ENCODE data around the gene C4B.
"Not testable (repeated sequence)": the region's sequence is repeated elsewhere in the genome, so short reads cannot be mapped to it uniquely, and the experiment has no call there.

The C4B gene

DNA sequence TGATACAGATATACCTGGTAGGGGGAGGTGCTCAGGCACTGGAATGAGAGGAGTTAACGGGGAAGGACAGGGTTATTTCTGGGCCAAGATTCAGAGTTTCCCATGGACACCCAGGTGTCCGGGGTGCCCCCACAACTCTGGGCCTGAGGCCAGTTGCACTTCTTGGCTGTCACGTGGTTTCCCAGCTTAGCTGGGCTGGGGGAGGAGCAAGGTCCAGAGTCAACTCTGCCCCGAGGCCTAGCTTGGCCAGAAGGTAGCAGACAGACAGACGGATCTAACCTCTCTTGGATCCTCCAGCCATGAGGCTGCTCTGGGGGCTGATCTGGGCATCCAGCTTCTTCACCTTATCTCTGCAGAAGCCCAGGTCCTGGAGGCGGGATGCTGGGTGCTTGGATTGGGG, at the start of gene C4B:
Gene C4B (plus strand): TSS at position 249 of the 400 bp plus-strand sequence. CDS start 51 bp downstream, at position 300.
- DNase-seq (ENCODE audit: low spot score) = not testable (repeated sequence)

DNA sequence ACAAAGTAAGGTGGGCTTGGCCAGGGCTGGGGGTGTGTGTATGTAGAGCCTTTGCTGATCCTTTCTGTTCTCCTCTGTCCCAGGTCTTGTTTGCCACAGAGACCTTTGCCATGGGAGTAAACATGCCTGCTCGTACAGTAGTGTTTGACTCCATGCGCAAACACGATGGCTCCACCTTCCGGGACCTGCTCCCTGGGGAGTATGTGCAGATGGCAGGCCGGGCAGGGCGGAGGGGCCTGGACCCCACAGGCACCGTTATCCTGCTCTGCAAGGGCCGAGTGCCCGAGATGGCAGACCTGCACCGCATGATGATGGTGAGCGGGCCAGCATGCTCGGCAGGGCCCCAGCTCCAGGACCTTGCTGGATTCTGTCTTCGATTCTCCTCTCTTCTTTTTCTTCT, 48.9 kb upstream of the C4B start:
- no peak for DNase-seq (ENCODE audit: low spot score)

GRCh38 chr6:31966506-31966905, 48.1 kb upstream of the C4B start:
- DNase-seq (ENCODE audit: low spot score) = no peak

DNA sequence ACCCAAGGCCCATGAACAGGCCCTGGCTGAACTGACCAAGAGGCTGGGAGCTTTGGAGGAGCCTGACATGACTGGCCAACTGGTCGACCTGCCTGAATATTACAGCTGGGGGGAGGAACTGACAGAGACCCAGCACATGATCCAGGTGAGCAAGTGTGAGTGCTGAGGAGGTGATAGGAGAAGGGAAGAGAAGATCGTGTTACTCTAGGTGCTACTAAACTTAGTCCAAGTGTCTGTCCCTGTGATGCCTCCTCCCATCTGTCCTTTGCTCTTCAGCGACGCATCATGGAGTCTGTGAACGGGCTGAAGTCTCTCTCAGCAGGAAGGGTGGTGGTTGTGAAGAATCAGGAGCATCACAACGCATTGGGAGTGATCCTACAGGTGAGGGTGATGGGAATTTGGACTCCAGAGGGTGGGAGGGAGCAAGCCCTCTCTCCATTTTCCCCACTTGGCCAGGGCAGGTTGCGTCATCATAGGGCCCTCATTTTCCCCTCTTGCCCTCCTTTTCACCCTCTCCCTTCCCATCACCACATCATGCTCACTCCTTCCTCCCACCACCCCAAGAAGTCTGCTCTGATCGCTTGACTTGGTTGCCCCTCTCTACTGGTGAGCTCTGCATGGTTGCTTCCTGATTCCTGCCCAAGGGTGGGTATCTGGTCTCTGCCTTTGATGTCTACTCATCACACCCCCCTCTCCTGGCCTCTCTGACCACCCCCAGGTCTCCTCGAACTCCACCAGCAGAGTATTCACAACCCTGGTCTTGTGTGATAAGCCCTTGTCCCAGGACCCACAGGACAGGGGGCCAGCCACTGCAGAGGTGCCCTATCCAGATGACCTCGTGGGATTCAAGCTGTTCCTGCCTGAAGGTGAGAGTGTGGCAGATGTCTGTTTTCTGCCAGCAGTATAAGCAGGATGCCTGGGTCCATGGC, 47.3 kb upstream of the C4B start:
- DNase-seq (ENCODE audit: low spot score) = no peak

DNA sequence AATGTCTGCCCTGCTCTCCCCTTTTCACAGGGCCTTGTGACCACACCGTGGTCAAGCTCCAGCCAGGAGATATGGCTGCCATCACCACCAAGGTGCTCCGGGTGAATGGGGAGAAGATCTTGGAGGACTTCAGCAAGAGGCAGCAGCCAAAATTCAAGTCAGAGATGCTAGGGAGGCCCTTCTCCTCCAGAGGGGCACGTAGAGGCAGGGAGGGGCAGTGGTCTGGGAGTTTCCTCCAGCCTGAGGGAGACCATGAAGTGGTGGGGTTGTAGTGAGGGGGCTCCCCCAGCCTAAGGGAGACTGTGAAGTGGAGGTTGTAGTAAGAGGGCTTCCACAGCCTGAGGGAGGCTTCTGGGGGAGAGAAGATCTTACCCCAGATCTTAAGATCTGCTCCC, 46.7 kb upstream of the C4B start:
- no peak for DNase-seq (ENCODE audit: low spot score)

DNA sequence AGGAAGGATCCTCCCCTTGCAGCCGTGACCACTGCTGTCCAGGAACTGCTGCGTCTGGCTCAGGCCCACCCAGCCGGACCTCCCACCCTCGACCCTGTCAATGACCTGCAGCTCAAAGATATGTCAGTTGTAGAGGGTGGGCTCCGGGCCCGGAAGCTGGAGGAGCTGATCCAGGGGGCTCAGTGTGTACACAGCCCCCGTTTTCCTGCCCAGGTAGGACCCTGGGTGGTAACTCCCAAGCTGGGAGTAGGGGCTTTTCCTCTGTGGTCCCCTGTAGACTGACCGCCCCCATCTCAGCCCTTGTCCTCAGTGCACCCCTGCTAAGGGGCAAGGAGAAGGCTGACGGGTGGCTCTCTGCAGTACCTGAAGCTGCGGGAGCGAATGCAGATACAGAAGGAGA, 46.3 kb upstream of the C4B start:
- no peak for DNase-seq (ENCODE audit: low spot score)

DNA sequence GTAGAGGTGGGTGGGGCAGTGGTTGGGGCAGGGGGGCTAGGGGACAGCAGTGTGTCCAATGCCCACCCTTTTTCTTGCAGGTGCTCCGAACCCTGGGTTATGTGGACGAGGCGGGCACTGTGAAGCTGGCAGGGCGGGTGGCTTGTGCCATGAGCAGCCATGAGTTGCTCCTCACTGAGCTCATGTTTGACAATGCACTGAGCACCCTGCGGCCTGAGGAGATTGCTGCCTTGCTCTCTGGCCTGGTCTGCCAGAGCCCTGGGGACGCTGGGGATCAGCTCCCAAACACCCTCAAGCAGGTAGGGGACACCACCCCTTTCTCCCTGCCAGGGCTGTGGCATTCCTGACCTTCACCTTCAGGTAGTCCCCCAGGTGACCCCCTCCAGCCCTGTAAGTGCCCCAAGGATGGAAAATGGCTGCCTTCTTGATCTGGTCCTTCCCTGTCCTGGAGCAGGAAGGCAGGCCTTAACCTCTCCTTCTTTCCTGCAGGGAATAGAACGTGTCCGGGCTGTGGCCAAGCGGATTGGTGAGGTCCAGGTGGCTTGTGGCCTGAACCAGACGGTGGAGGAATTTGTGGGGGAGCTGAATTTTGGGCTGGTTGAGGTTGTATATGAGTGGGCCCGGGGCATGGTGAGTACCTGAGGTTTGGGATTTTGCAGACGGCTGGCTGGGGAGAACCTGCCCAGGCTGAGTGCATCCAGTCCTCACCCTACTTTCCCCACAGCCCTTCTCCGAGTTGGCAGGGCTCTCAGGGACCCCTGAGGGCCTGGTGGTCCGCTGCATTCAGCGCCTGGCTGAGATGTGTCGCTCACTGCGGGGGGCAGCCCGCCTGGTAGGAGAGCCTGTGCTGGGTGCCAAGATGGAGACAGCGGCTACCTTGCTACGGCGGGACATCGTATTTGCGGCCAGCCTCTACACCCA, 45.5 kb upstream of the C4B start:
- no peak for DNase-seq (ENCODE audit: low spot score)

DNA sequence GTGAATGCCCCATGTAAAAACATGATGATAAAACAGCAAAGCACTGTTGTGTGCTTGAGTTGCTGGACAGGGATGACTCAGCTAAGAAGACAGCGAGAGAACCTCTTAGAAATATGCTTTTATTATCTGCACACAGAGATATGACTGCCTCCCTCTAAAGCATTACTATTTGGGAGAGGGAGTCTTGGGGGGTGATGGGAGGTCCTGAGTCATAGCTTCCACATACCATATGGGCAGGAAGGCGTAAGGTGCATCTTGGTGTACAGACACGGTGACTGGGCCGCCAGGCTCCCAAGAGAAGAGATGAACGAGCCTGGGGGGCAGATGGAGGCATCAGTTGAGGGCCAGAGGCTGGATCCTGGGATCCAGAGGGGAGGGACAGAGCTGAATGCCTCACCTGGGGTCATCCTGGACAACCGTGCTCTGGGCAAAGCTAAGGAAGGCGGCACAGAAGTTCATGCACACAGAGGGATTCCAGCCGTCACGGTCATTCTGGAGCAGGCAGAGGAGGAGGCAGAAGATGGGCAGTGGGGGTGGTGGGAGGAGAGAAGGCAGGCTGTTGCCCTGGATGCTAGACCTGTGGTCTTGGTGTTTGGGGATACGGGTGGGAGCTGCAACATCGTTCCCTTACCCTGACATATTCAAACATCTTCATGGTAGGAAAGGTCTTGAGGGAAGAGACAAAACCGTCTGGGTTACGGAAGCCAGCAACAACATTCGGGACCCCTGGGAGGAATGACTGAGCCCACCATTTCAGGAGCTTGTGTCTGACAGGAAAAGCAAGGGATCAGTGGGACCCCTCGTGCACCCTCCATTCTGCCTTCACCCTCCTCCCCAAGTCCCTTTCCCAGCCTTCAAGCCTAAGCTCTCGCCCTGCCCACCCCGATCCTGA, 44.6 kb upstream of the C4B start:
- no peak for DNase-seq (ENCODE audit: low spot score)

GRCh38 chr6:31970604-31971271, 43.9 kb upstream of the C4B start:
- peak; percentile 24 for DNase-seq (ENCODE audit: low spot score)

DNA sequence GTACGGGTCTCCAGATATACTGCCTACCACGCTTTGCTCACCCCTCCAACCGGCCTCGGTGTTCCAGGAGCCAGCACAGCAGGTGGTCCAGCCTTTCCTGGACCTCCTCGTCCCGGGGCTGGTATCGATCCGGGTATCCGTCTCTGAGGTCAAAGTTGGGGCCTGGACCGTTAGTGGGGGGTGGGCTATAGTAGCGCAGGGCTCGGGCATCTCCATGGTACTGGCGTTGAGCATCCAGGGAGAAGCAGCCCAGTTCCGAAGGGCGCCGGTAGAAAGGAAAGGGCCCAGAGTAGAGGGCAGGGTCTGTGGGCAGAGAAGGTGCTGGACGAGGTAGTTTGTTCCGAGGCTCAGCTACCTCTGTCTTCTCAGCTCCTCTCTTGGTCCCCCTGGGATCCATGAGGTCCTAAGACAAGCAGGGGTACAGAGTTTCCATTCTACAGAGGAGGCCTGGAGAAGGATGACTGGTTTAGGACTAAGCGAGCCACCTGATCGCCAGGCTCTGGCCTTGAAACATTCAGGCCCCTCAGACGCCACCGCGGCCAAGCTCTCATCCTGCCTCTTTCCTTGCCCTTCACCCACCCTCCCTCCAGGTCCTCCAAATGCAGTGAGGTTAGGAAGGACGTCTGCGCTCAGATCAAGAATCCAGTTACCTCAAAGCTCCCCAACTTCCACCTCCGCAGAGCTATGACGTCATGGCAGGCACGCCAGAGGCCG, 43.2 kb upstream of the C4B start:
- DNase-seq (ENCODE audit: low spot score) = no peak

DNA sequence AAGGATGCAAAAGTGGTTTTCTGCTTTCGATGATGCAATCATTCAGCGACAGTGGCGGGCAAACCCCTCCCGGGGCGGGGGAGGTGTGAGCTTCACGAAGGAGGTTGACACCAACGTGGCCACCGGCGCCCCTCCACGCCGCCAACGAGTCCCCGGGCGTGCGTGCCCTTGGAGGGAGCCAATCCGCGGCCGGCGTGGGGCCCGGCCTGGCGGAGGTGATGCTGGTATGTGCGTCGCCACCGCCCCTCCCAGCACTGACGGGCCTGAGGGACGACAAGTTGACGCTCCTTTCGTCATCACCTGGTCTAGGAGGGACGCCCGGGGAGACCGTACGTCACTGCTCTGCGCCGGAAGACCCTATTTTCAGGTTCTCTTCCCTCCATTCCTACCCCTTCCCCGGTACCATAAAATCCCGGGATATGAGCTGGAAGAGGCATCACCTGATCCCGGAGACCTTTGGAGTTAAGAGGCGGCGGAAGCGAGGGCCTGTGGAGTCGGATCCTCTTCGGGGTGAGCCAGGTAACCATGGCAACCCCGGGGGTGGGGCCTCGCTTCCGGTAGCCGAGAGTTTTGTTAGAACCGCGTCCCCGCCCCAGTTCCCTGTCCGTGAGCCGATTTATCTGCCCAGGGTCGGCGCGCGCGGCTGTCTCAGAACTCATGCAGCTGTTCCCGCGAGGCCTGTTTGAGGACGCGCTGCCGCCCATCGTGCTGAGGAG, 42.4 kb upstream of the C4B start, which contains the start of gene DXO:
Gene DXO (minus strand): TSS at position 146 of the 716 bp plus-strand sequence. CDS start 463 bp downstream, outside the sequence.
- peak; percentile 96 for DNase-seq (ENCODE audit: low spot score)

GRCh38 chr6:31972709-31973350, 41.8 kb upstream of the C4B start:
- DNase-seq (ENCODE audit: low spot score) = no peak

GRCh38 chr6:31976065-31976464, 38.5 kb upstream of the C4B start:
- DNase-seq (ENCODE audit: low spot score) = not testable (repeated sequence)

DNA sequence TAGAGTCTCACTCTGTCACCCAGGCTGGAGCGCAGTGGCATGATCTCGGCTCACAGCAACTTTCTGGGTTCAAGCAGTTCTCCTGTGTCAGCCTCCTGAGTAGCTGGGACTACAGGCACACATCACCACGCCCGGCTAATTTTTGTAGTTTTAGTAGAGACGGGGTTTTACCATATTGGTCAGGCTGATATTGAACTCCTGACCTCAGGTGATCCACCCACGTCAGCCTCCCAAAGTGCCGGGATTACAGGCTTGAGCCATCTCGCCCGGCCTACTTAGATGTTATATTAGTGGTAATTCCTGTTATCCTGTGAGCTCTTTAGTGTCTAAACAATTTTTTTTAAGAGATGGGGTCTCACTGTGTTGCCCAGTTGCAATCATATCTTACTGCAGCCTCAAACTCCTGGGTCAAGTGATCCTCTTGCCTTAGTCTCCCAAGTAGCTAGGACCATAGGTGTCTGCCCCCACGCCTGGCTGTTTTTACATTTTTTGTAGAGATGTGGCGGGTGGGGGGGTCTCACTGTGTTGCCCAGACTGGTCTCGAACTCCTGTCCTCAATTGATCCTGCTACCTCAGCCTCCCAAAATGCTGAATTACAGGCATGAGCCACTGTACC, 36.7 kb upstream of the C4B start:
- no peak for DNase-seq (ENCODE audit: low spot score)

DNA sequence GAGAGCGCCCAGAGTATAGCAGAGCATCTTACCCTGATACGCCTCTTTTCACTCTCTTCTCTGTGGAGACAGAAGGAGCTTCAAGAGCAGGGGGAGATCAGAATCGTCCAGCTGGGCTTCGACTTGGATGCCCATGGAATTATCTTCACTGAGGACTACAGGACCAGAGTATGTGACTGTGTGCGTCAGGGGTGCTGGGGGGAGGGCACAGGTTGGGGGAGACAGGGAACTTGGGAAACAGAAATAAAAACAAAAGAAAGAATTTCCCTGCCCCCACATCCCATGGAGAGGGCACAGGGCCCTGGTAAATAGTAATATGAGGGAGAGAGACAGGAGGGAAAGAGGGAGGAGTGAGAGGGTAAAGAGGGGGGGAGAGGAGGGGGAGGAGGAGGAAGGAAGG, 35.8 kb upstream of the C4B start:
- no peak for DNase-seq (ENCODE audit: low spot score)

GRCh38 chr6:31979238-31979898, 35.2 kb upstream of the C4B start:
- no peak for DNase-seq (ENCODE audit: low spot score)

DNA sequence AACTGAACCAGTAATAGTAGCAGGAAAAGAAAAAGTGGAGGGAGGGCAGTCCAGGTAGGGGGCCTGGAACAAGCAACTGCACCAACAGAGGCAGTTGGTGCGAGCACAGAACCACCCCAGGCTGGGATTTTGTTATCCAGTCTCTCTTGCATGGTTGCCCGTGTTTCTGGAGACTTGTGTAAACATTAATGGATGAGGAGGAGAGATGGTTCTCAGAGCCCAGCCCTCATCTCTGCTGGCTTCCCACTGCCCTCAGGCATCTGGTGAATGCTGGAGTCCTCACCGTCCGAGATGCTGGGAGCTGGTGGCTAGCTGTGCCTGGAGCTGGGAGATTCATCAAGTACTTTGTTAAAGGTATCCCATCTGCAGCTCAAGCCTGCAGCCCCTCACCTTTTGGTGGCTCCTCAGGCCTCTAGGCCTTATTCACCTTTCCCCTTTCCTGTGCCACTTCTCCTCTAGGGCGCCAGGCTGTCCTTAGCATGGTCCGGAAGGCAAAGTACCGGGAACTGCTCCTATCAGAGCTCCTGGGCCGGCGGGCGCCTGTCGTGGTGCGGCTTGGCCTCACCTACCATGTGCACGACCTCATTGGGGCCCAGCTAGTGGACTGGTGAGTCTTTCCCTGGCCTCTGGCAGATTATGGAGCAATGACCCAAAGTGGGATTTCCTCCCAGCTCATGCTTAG, 34.3 kb upstream of the C4B start:
- DNase-seq (ENCODE audit: low spot score) = not testable (repeated sequence)

GRCh38 chr6:31980998-31981397, 33.6 kb upstream of the C4B start:
- DNase-seq (ENCODE audit: low spot score) = not testable (repeated sequence)
